Right atrium auricular region (tissue), 2 donors: ENCODE data around the gene CIROP. TPM values are rescaled to one million over a fixed set of nuclear protein-coding genes. Genes with fewer than 3 reads are reported as not detected.

Experiments used
- DNase-seq: peaks from one replicate; pipeline ENCODE4 v3.0.0-alpha.2; 2019; ENCODE audit warnings: low spot score
- H3K27ac ChIP-seq, 2 donors: fragments of 200-600 bp; sonication (generic); 1 replicate in 1 of 2; 2 replicates in 1 of 2; pipeline ENCODE4 v1.5.1; 2016 to 2019
- H3K27me3 ChIP-seq, 2 donors: fragments of 200-600 bp; sonication (generic); one replicate each; pipeline versions ENCODE4 v1.5.1 to v1.6.0; 2017 to 2019
- H3K36me3 ChIP-seq: fragments of 200-600 bp; sonication (generic); one replicate; pipeline ENCODE4 v1.5.1; 2016
- H3K4me1 ChIP-seq, 2 donors: fragments of 200-600 bp; sonication (generic); one replicate each; pipeline versions ENCODE4 v1.5.1 to v1.6.0; 2017 to 2019
- H3K4me3 ChIP-seq, 2 donors: fragments of 200-600 bp; sonication (generic); 1 replicate in 1 of 2; 2 replicates in 1 of 2; pipeline ENCODE4 v1.5.1; 2017 to 2019; ENCODE audit warnings: mild to moderate bottlenecking in 1 of 2, moderate library complexity in 1 of 2
- H3K9me3 ChIP-seq, 2 donors: fragments of 200-600 bp; sonication (generic); one replicate each; pipeline ENCODE4 v1.5.1; 2019
- CTCF ChIP-seq, 2 donors: fragments of 200-600 bp; sonication (generic); IDR thresholded peaks; one replicate each; pipeline ENCODE4 v1.5.1; 2019; ENCODE audit warnings: antibody characterized with exemption in 2 of 2
- total RNA-seq, 2 donors: library from RNA; depleted of rRNA; stranded (reverse); fragments of >200 nt; gene quantifications; one replicate each; pipeline ENCODE4 v1.1.0, GENCODE V29; 2016

Gene CIROP
- total RNA-seq, 2 donors from 2014 or later: not detected

- Histone ChIP-seq H3K4me1 (peaks cover 0 to 13% of the 10 kb centered on the region in 2 donors), H3K4me3 (no peak overlapping the region), H3K9me3 (no peaks in the 10 kb centered on the region), H3K27me3 (no peaks in the 10 kb centered on the region), H3K36me3 (peaks cover 8% of the 10 kb centered on the region), H3K27ac (no peak overlapping the region)
- peak; percentile 55 for DNase-seq
- TF ChIP-seq CTCF (IDR thresholded peaks at IDR 0.05): no peak
Observed at GRCh38 chr14:23102801-23103200, 2.0 kb downstream of the CIROP start.

DNA sequence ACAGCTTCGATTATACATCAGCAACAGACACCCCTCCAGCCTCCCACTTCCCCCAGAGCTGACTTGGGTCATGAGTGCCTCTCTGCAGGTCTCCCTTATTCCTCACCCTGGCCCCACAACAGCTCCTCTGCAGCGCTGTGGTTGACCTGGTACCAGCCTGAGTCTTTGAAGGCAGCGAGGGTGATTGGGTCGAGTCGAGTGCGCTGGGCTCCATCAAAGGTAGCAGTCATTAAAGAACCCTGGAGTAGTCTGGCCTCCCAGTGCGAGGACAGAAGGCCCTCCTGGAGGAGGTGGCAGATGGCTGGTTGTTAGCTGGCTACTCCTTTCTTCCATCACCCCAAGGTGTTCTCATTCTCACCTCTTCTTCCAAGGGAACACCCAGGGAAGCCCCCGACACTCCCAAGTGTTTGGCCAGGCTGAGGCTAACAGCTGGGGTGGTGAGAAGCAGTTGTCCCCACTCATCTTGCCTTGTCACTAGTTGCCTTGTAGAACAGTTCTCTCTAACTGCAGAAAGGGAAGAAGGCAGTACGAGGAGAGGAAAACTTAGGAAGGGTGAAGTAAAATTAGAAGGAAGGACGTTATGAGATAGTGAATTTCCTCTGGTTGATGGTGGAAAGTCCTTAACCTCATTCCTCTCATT, 2.7 kb downstream of the CIROP start:
- H3K4me3 ChIP-seq: no peak overlapping the region
- H3K27me3 ChIP-seq: no peaks in the 10 kb centered on the region
- no peak for DNase-seq
- no peak for TF ChIP-seq CTCF (IDR thresholded peaks at IDR 0.05)
- H3K9me3 ChIP-seq: no peaks in the 10 kb centered on the region
- no peak overlapping the region for H3K27ac ChIP-seq
- H3K4me1 ChIP-seq: peaks cover 0 to 20% of the 10 kb centered on the region in 2 donors
- H3K36me3 ChIP-seq: peaks cover 10% of the 10 kb centered on the region

DNA sequence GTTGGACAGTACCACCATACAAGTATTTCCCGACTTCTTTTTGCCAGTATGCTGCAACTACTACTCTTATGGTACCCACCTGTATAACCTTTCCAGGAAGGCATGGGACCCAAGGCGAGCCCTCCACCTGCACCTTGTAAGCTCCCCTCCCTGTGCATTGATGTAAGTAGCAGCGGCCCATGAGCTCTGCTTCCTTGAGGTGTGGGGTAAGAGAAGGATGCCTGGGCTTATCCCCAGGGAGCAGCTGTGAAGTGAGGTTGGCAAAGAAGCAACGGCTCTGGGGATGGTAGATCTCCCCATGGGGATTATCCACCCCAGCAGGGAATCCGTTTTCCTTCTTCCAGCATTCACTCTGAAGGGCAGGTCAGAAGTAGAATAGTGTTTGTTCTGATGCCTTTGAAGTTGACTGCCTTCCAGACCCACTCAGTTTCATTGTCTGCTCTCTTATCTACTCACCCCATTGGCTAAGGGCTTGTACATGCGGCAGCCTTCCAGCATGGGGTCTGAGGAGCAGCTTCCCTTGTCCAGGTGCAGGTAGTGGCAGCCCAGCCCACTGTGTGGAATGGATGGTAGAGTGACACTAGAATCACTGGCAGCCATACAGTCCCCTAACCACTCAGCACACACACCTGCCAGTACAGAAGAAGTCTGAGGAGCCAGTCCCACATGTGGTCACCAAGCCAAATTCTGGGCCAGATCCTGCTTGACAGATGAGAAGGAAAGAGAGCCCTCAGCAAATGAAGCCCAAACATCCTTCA, 3.4 kb downstream of the CIROP start:
- Histone ChIP-seq H3K36me3 (peaks cover 10% of the 10 kb centered on the region), H3K4me3 (no peak overlapping the region), H3K9me3 (no peaks in the 10 kb centered on the region), H3K27ac (no peak overlapping the region), H3K4me1 (peaks cover 0 to 27% of the 10 kb centered on the region in 2 donors), H3K27me3 (no peaks in the 10 kb centered on the region)
- no peak for DNase-seq
- TF ChIP-seq CTCF (IDR thresholded peaks at IDR 0.05): no peak

GRCh38 chr14:23099212-23099861, 5.5 kb downstream of the CIROP start:
- no peak for DNase-seq
- no peak overlapping the region for H3K27ac ChIP-seq
- H3K27me3 ChIP-seq: no peaks in the 10 kb centered on the region
- H3K9me3 ChIP-seq: no peaks in the 10 kb centered on the region
- no peak overlapping the region for H3K4me3 ChIP-seq
- peaks cover 0 to 31% of the 10 kb centered on the region in 2 donors for H3K4me1 ChIP-seq
- peaks cover 10% of the 10 kb centered on the region for H3K36me3 ChIP-seq
- TF ChIP-seq CTCF (IDR thresholded peaks at IDR 0.05): no peak

DNA sequence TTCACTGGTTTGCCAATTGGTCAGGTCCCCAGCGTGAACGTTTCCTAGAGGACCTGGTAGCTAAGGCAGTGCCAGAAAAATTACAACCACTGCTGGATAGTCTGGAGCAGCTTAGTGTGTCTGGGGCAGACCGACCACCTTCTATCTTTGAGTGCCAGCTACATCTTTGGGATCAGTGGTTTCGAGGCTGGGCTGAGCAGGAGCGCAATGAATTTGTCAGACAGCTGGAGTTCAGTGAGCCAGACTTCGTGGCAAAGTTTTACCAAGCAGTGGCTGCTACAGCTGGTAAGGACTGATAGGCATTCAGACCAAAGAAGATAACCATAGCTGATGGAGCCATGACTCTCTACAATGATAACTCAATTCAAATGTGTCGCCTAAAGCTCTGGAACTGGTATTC, 7.0 kb downstream of the CIROP start:
- peaks cover 0 to 44% of the 10 kb centered on the region in 2 donors for H3K4me1 ChIP-seq
- H3K9me3 ChIP-seq: no peaks in the 10 kb centered on the region
- no peak overlapping the region for H3K4me3 ChIP-seq
- H3K36me3 ChIP-seq: peaks cover 19% of the 10 kb centered on the region
- H3K27me3 ChIP-seq: no peaks in the 10 kb centered on the region
- no peak overlapping the region for H3K27ac ChIP-seq
- no peak for TF ChIP-seq CTCF (IDR thresholded peaks at IDR 0.05)
- no peak for DNase-seq
